HG02885 (cell line): ENCODE measurements around the gene MMAA.
"Not testable (repeated sequence)": the region's sequence is repeated elsewhere in the genome, so short reads cannot be mapped to it uniquely, and the experiment has no call there.

ENCODE experiments used
- ATAC-seq: cut with Tn5 transposase; IDR thresholded peaks from one replicate; pipeline ENCODE4 v1.9.1; 2021; ENCODE audit warnings: mild to moderate bottlenecking; ENCODE audit not compliant: unreplicated experiment, poor library complexity

Gene MMAA

GRCh38 chr4:145625677-145626622 lies 6.8 kb downstream of the MMAA start:
- no peak for ATAC-seq

GRCh38 chr4:145626623-145626982 lies 7.4 kb downstream of the MMAA start:
- no peak for ATAC-seq

- no peak for ATAC-seq
Measured at GRCh38 chr4:145635117-145635516, 15.9 kb downstream of the MMAA start.

- no peak for ATAC-seq
Measured at GRCh38 chr4:145635630-145636029, 16.4 kb downstream of the MMAA start.

- ATAC-seq = no peak
Measured at GRCh38 chr4:145639186-145639698, 20.1 kb downstream of the MMAA start.

- ATAC-seq = not testable (repeated sequence)
Measured at GRCh38 chr4:145640236-145640635, 21.1 kb downstream of the MMAA start.

GRCh38 chr4:145643295-145643694 lies 24.1 kb downstream of the MMAA start:
- no peak for ATAC-seq

- ATAC-seq = no peak
Measured at GRCh38 chr4:145644699-145645098, 25.5 kb downstream of the MMAA start.

GRCh38 chr4:145656156-145656555 lies 37.0 kb downstream of the MMAA start:
- ATAC-seq = no peak

- ATAC-seq = no peak
Measured at GRCh38 chr4:145660064-145660463, 40.9 kb downstream of the MMAA start.

- no peak for ATAC-seq
Measured at GRCh38 chr4:145663194-145663593, 44.0 kb downstream of the MMAA start.

- no peak for ATAC-seq
Measured at GRCh38 chr4:145665773-145666172, 46.6 kb downstream of the MMAA start.

- ATAC-seq = no peak
Measured at GRCh38 chr4:145670422-145670821, 51.2 kb downstream of the MMAA start.

- ATAC-seq = no peak
Measured at GRCh38 chr4:145679520-145679919, 60.3 kb downstream of the MMAA start.

GRCh38 chr4:145679991-145680455 lies 60.8 kb downstream of the MMAA start, which contains the start of gene C4orf51:
TSS of gene C4orf51 (plus strand) at chr4:145680146. CDS start at chr4:145680204, 58 bp downstream.
- ATAC-seq = no peak

GRCh38 chr4:145680902-145681301 lies 61.7 kb downstream of the MMAA start:
- no peak for ATAC-seq

- no peak for ATAC-seq
Measured at GRCh38 chr4:145681518-145681917, 62.3 kb downstream of the MMAA start.

- no peak for ATAC-seq
Measured at GRCh38 chr4:145681956-145682355, 62.8 kb downstream of the MMAA start.

GRCh38 chr4:145686991-145687390 lies 67.8 kb downstream of the MMAA start:
- no peak for ATAC-seq

- ATAC-seq = no peak
Measured at GRCh38 chr4:145690610-145691009, 71.4 kb downstream of the MMAA start.

- not testable (repeated sequence) for ATAC-seq
Measured at GRCh38 chr4:145691416-145691815, 72.2 kb downstream of the MMAA start.

- no peak for ATAC-seq
Measured at GRCh38 chr4:145694929-145695328, 75.7 kb downstream of the MMAA start.
